Measurements from ENCODE around the gene SCO2.

Gene SCO2

GRCh38 chr22:50489363-50490243, 35.8 kb downstream of the SCO2 start:
- DNase-seq: no peak

DNA sequence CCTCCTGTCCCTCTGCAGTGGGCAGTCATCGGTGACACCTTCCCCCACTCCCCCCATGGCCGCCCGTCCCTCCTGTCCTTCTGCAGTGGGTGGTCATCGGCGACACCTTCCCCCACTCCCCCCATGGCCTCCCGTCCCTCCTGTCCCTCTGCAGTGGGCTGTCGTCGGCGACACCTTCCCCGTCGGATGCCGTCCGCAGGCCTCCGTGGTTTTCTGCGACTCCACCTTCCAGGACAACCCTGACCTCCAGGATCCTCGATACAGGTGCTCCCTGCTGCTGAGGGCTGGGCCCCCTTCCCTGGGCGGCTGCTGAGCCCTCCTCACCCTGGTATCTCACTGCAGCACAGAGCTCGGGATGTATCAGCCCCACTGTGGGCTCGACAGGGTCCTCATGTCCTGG, 36.5 kb downstream of the SCO2 start:
- DNase-seq: no peak

DNA sequence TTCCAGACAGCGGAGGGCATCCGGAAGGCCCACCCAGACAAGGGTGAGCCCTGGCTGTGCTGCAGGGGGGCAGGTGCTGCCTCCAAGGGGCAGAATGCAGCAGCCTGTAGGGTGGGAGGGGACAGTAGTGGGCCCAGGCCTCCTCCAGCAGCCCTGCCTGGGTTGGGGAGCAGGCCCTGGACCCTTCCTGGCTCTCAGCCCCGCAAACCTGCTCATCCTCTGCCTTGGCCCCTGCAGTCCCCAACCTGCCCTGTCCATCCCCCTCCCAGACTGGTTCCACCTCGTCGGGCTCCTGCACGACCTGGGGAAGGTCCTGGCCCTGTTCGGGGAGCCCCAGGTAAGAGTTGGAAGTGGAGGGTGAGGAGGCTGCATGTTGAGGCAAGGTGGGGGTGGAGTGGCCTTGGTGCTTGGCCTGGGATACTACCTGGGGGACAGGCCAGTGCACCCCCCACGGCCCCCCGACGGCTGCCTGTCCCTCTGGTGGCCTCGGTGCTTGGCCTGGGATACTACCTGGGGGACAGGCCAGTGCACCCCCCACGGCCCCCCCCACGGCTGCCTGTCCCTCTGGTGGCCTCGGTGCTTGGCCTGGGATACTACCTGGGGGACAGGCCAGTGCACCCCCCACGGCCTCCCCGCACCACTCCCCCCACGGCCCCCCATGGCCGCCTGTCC, 37.3 kb downstream of the SCO2 start:
- DNase-seq: no peak

GRCh38 chr22:50487290-50488005, 38.0 kb downstream of the SCO2 start:
- DNase-seq: no peak

- DNase-seq: no peak
Observed at GRCh38 chr22:50486561-50487289, 38.7 kb downstream of the SCO2 start, which contains the start of gene MIOX. MIOX (plus strand) TSS chr22:50486859; CDS start chr22:50486898, 39 bp downstream.

- DNase-seq: no peak
Observed at GRCh38 chr22:50485221-50486131, 39.9 kb downstream of the SCO2 start.

DNA sequence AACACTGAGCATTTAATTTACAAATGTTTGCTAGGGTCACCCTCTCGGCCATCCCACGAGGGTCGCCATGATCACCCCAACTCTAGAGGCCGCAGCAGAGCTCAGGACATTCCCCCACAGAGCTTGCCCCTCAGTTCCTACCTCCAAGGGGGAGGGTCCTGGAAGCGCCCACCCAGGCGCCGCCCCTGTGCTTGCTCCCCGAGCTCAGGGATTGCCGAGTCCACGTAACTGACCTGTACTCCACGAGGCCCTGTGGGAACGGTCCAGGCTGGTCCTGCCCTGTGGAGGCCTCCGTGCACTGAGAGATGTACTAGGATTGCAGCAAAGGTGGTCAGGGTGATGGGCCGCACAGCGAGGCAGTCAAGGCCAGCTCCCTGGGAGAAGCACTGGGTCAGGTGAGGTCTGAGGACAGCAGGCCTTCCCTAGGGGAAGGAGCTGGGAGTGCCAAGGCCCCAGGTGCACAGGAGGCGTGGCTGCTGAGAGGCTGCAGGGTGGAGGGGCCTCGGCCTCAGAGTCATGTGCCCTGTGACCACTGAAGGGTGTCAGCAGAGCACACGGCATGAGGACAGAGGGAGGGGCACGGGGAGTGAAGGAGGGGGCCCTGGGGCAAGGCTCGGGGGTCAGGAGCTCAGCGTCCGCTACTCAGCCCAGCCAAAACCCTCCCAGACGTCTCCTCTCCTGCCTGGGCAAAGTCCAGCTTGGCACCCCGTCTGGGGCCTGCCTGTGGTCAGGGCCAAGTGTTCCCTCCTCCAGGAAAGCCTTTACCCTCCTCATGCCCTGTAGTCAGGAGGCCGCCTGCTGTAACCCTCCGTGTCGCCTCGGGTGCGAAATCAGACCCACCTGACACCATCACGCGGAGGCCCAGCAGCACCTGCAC, 41.2 kb downstream of the SCO2 start:
- DNase-seq: no peak

DNA sequence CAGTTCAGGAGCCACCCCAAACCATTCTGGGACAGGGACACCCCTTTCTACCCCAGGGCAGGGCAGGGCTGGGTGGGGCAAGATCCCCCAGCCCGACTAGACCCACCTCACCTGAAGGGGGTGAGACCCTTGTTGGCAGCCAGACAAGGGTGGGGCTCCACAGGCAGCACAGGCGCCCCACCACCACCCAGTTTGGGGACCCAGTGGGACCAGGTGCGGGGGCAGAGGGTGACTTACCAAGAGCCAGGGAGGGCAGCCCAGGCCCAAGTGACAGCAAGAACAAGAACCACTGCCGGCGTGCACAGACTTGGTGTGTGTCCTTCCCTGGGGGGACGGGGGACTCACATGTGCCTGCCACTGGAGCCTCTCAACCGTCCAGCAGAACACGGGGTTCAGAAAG, 41.8 kb downstream of the SCO2 start:
- no peak for DNase-seq

DNA sequence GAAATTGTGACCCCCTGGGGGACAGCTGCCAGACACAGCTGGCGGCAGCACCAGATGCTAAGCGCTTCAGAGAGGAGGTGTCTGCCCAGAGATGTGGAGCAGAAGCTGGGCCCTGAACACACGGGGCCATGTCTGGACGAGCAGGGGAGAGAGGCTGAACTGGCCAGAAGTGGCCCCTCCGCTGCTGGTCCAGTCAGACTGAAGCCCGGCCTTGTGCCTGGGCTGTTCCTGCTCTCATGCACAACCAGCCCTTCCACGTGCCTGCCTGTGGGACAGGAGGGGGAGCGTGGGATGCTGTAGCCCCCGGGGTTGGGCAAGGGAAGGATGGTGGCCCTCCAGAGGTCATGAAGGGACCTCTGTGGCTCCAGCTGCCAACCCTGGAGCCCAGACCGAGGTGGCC, 42.3 kb downstream of the SCO2 start:
- DNase-seq: no peak

GRCh38 chr22:50482107-50483074, 43.0 kb downstream of the SCO2 start:
- no peak for DNase-seq

DNA sequence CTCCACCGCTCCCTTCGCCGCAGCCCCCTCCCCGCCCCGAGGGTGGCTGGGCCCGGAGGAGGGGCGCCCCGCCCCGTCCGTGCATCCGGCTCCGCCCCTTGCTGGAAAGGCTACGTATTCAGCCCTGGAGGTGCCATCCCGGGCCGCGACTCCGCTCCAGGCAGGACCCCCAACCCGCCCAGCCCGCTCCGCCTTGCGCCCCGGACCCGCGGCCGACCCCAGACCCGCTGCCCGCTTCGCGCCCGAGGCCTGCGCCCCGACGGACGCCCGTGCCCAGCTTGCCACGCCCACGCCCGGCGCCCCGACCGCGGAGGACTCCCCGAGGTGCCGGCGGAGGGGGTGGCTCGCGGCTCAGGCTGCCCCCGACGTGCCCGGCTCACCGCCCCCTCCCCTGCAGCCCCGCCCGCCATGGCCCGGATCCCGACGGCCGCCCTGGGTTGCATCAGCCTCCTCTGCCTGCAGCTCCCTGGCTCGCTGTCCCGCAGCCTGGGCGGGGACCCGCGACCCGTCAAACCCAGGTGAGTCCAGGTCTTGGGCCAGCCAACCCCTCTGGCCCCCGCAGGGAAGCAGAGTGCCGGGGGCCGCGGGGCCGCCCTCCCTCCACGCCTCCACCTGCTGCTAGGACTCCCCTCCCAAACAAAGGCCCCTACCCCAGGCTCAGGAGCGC, 43.8 kb downstream of the SCO2 start, which contains the start of gene ADM2:
Gene ADM2, plus strand, starts transcription at position 104 of the 667 bp plus-strand sequence. Its CDS starts 305 bp downstream, at position 409.
- peak; percentile 72 for DNase-seq

GRCh38 chr22:50481045-50481439, 44.4 kb downstream of the SCO2 start:
- DNase-seq: no peak

- DNase-seq: no peak
Observed at GRCh38 chr22:50479721-50480120, 45.7 kb downstream of the SCO2 start.

DNA sequence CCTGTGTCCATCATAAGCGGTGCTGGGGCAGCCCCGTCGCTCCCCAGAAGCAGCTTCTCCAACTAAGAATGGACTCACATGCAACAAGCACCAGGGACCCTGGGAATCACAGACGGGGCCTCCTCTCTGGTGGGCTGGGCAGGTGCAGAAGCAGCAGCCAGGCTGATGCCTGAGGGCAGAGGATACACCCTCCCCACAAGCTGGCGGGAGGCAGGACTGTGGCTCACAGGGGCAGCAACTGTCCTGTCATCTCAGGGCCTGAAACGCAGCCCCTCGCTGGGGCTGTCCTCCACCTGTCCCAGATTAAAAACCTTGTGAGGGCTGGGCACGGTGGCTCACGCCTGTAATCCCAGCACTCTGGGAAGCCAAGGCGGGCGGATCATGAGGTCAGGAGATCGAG, 47.5 kb downstream of the SCO2 start:
- no peak for DNase-seq

GRCh38 chr22:50476868-50477267, 48.5 kb downstream of the SCO2 start:
- no peak for DNase-seq

- no peak for DNase-seq
Observed at GRCh38 chr22:50475652-50476002, 49.8 kb downstream of the SCO2 start.

DNA sequence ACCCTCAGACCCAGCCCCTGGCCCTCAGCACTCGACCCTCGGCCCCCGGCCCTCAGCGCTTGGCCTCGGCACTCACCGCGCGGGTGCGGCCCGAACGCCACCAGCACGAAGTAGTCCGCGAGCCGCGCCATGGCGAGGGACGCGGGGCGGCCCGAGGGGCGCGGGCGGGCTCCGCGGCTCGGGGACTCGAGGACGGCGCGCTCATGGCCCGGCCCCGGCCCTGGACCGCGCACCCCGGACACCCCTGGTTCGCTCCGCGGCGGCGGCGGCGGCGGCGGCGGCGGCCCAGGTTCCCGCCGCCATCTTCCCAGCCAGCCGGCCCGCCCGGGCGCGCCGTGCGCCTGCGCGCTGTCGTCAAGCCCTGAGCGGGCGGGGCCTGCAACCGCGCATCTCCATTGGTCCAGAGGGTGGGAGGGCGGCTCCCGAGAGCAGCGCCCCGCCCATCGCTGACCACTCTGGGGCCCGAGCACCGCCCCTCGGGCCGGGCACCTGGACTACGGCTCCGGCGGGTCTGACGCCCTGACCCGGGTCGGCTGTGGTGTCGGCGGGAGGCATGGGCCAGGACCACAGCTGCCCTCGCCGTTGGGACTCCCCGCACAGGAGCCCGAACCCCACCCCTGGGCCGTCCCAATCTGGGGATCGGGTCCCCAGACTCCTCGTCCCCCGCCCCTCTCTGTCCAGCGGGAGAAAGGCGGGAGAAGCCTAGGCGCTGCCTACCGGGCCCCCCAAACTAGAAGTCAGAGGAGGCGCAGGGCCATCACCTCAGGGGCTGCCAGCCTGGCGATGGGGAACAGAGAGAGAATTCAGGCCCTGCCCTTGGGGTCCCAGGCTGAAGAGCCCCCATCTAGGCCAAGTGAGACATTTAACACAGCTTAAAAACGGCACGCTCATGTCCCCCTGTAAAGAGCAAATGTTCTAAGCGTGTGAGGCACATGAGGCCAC, 50.4 kb downstream of the SCO2 start, which contains the start of gene SBF1:
Gene SBF1, minus strand, starts transcription at position 326 of the 942 bp plus-strand sequence. Its CDS starts 195 bp downstream, at position 131.
- peak; percentile 92 for DNase-seq
